Prostate gland (tissue), 2 donors: ENCODE measurements around the gene MAD1L1. TPM values are rescaled to one million over a fixed set of nuclear protein-coding genes. Genes with fewer than 3 reads are reported as not detected.

Experiments
- DNase-seq: peaks from one replicate; pipeline ENCODE4 v3.0.0-alpha.2; 2019; ENCODE audit warnings: low spot score
- H3K27ac ChIP-seq, 2 donors: fragments of 200-600 bp; sonication (generic); 2 replicates each; pipeline ENCODE4 v1.5.1; 2017 to 2019
- H3K27me3 ChIP-seq: fragments of 200-600 bp; sonication (generic); replicated peaks from 2 replicates; pipeline ENCODE4 v1.5.1; 2019; ENCODE audit not compliant: insufficient read depth
- H3K36me3 ChIP-seq, 2 donors: fragments of 200-600 bp; sonication (generic); 1 replicate in 1 of 2; 2 replicates in 1 of 2; pipeline versions ENCODE4 v1.5.1 to v1.8.1; 2017 to 2019
- H3K4me1 ChIP-seq: fragments of 200-600 bp; sonication (generic); replicated peaks from 2 replicates; pipeline ENCODE4 v1.5.1; 2019
- H3K4me3 ChIP-seq, 2 donors: fragments of 200-600 bp; sonication (generic); 2 replicates each; pipeline ENCODE4 v1.5.1; 2017 to 2019
- H3K9me3 ChIP-seq: fragments of 200-600 bp; sonication (generic); 2 replicates; pipeline ENCODE4 v1.5.1; 2017
- POLR2A ChIP-seq: fragments of 450-650 bp; IDR thresholded peaks from one replicate; pipeline ENCODE4 v1.6.1; 2016; ENCODE audit warnings: antibody characterized with exemption, mild to moderate bottlenecking
- POLR2AphosphoS5 ChIP-seq: sonication (generic); formaldehyde crosslinking; IDR thresholded peaks from one replicate; pipeline ENCODE4 v1.6.1; 2017; ENCODE audit warnings: antibody characterized with exemption
- WGBS: methylation state at CpG from one replicate; pipeline ENCODE4 v1.1.5; 2018; 5-methylcytosine and 5-hydroxymethylcytosine counted together
- intact Hi-C: fragments of 100-400 bp; cut with DNase I; formaldehyde crosslinking; loops from one replicate; pipeline ENCODE4 v1.14.2; 2022
- total RNA-seq, 2 donors: library from RNA; depleted of rRNA; stranded (reverse); fragments of >200 nt; gene quantifications; one replicate each; pipeline ENCODE4 v1.1.0, GENCODE V29; 2016
- TF ChIP-seq, protein P1 (sequence below), 4 experiments: fragments of 200-600 bp in 2 of 4; fragments of 450-650 bp in 2 of 4; sonication (generic) in 2 of 4; IDR thresholded peaks; 1 replicate in 3 of 4; 2 replicates in 1 of 4; pipeline ENCODE4 v1.5.1; 2016 to 2019; ENCODE audit warnings: antibody characterized with exemption in 4 of 4, mild to moderate bottlenecking in 2 of 4, moderate library complexity in 2 of 4

MAD1L1 gene
- total RNA-seq, 2 donors from 2014 or later: 79.3 to 91.9 TPM

DNA sequence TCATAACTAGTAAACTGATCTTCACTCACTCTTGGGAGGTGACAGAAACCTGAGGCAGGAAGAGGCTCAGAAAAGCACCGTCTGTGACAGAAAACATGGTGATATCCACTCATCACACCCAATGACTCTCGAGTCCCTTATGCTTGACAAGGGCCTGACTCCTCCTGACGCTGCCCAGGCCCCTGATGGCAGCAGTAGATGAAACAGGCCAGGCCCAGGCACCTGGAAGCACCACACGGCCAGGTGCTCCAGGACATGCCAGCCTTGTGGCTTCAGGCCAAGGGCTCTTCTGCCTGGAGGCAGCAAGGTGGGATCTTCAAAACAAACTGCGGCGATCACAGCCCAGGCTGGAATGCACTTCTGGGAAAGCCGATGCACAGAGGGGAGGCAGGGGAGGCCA is 89.3 kb downstream of the MAD1L1 start:
- Histone ChIP-seq H3K27me3 (no peaks in the 10 kb centered on the region), H3K4me1 (no peaks in the 10 kb centered on the region), H3K9me3 (no peaks in the 10 kb centered on the region), H3K36me3 (no peaks in the 10 kb centered on the region), H3K4me3 (no peak overlapping the region), H3K27ac (no peak overlapping the region)
- intact Hi-C loops: no loop called here
- TF ChIP-seq, protein P1, sequence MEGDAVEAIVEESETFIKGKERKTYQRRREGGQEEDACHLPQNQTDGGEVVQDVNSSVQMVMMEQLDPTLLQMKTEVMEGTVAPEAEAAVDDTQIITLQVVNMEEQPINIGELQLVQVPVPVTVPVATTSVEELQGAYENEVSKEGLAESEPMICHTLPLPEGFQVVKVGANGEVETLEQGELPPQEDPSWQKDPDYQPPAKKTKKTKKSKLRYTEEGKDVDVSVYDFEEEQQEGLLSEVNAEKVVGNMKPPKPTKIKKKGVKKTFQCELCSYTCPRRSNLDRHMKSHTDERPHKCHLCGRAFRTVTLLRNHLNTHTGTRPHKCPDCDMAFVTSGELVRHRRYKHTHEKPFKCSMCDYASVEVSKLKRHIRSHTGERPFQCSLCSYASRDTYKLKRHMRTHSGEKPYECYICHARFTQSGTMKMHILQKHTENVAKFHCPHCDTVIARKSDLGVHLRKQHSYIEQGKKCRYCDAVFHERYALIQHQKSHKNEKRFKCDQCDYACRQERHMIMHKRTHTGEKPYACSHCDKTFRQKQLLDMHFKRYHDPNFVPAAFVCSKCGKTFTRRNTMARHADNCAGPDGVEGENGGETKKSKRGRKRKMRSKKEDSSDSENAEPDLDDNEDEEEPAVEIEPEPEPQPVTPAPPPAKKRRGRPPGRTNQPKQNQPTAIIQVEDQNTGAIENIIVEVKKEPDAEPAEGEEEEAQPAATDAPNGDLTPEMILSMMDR (IDR thresholded peaks at IDR 0.05): no peak
- TF ChIP-seq POLR2A (no peak), POLR2AphosphoS5 (no peak)
- 77% methylated on average over 7 of the region's 7 CpGs for WGBS
- no peak for DNase-seq

- no peak overlapping the region for H3K4me3 ChIP-seq
- 94% methylated on average over 20 of the region's 20 CpGs for WGBS
- no peak for DNase-seq
- TF ChIP-seq, protein P1 (IDR thresholded peaks at IDR 0.05): no peak
- no peak for TF ChIP-seq POLR2A
- TF ChIP-seq POLR2AphosphoS5: no peak
- no peaks in the 10 kb centered on the region for H3K27me3 ChIP-seq
- no peaks in the 10 kb centered on the region for H3K4me1 ChIP-seq
- H3K9me3 ChIP-seq: no peaks in the 10 kb centered on the region
- intact Hi-C loops: no loop called here
- H3K36me3 ChIP-seq: no peaks in the 10 kb centered on the region
- no peak overlapping the region for H3K27ac ChIP-seq
These were observed 90.4 kb downstream of the MAD1L1 start for GRCh38 chr7:2142386-2142785.

- intact Hi-C loops: no loop called here
- Histone ChIP-seq H3K4me3 (no peak overlapping the region), H3K27me3 (no peaks in the 10 kb centered on the region), H3K27ac (no peak overlapping the region), H3K36me3 (no peaks in the 10 kb centered on the region), H3K4me1 (no peaks in the 10 kb centered on the region), H3K9me3 (no peaks in the 10 kb centered on the region)
- no peak for TF ChIP-seq POLR2A
- TF ChIP-seq POLR2AphosphoS5: no peak
- TF ChIP-seq, protein P1 (IDR thresholded peaks at IDR 0.05): no peak
- WGBS: 89% methylated on average over 13 of the region's 14 CpGs
- no peak for DNase-seq
These were observed 91.1 kb downstream of the MAD1L1 start for GRCh38 chr7:2141651-2142050.

DNA sequence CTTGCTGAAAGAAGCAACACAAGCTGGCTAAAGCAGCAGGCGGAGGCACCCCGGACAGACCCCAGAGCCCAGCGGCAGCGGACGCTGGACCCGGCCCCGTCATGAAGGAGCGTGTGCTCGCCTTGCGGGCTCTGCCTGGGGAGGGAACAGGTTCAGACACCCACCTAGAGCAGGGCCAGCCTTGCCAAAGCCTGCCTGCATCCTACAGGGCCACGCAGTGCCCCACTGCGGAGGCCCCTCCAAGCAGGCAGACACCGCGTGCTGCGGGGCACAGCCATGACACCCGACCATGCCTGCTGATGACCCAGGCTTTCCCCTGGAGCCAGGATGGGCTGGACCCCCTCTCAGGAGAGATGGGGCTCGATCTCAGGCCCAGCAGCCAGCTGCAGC is 91.7 kb downstream of the MAD1L1 start:
- Histone ChIP-seq H3K4me1 (no peaks in the 10 kb centered on the region), H3K9me3 (no peaks in the 10 kb centered on the region), H3K4me3 (no peak overlapping the region), H3K36me3 (no peaks in the 10 kb centered on the region), H3K27ac (no peak overlapping the region), H3K27me3 (no peaks in the 10 kb centered on the region)
- WGBS: 92% methylated on average over 17 of the region's 17 CpGs
- DNase-seq: no peak
- no peak for TF ChIP-seq POLR2AphosphoS5
- TF ChIP-seq, protein P1 (IDR thresholded peaks at IDR 0.05): no peak
- no peak for TF ChIP-seq POLR2A
- intact Hi-C loops: no loop called here

DNA sequence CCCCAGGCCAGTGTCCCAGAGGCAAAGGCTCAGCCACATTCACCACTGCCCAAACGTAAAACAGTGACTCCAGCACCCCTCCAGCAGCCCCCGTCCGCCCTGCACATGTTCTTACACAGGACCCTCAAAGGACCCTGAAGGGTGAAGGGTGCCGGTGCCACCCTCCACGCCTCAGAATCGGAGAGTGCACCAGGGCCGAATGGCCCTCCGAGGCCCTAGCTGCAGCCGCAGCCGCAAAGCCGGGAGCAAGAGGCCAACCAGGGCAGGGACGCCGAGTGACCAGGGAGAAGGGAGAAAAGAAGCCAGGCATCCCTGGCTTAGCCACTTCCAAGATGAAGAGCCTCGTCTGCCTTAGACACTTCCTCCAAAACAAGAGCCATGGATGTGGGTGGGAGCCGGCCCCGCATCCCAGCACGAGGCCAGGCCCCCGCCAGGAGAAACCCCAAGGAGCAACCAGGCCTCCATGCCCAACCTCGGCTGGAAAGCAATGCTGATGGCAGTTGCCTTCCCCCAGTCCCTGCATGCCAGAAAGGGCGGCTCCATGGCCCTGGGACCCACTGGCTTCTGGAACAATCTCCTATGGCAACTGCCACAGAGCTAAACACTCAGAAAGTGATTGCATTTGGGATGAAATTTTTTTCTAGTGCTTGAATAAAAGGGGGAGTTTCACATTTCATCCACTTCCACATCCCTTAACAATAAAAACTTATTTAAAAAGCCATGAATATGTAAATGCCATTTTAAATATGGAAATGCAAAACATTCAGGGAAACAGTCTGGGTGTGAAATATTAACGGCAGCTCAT is 92.3 kb downstream of the MAD1L1 start:
- no peak for DNase-seq
- Histone ChIP-seq H3K27me3 (no peaks in the 10 kb centered on the region), H3K36me3 (no peaks in the 10 kb centered on the region), H3K4me1 (no peaks in the 10 kb centered on the region), H3K4me3 (no peak overlapping the region), H3K9me3 (no peaks in the 10 kb centered on the region), H3K27ac (no peak overlapping the region)
- intact Hi-C loops: no loop called here
- 88% methylated on average over 20 of the region's 21 CpGs for WGBS
- TF ChIP-seq POLR2AphosphoS5: no peak
- no peak for TF ChIP-seq POLR2A
- TF ChIP-seq, protein P1 (IDR thresholded peaks at IDR 0.05): no peak
